ENCODE data around the gene SPARCL1.

GRCh38 chr4:87498446-87498900 lies 30.7 kb downstream of the SPARCL1 start:
- TF ChIP-seq CTCF (IDR thresholded peaks at IDR 0.05) (peak in 1 of 4 experiments; percentile 4), POLR2A (IDR thresholded peaks at IDR 0.05) (no peak)
